ENCODE data around the gene WHRN.

WHRN gene

DNA sequence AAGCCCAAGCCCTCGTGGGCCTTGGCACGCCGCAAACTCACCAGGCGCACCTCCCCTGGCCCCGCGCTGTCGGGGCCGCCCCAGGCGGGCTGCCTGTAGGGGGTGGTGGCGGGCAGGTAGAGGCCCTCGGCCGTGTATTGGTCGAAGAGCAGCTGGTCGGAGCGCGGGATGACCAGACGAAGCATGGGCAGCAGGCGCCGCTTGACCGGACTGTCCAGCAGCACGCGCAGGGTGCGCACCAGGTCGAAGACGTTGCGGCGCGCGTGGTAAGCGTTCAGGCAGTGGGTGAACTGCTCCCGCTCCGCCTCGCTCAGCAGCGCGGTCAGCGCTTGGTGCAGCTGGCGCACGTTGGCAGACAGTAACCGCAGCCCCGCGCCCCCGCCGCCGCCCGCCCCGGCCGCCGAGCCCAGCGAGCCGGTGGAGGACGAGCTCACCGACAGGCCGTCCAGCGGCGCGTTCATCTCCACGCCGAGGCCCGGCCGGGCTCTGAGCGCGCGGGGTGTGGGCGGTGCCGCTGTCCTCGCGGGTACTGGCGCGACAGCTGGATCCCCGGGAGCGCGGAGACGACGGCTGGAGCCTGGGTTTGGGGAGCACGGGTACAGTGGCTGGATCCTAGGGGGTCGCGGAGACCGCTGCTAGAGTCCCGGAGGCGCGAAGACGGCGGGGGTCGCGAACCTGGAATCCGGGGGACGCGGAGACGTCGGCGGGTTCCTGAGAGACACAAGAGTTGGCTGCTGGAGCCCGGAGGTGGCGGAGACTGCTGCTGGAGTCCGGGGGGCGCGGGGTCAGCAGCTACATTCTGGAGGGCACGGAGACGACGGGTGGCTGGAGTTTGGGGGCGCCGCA is 709 bp downstream of the WHRN start:
- TF ChIP-seq, protein P1, sequence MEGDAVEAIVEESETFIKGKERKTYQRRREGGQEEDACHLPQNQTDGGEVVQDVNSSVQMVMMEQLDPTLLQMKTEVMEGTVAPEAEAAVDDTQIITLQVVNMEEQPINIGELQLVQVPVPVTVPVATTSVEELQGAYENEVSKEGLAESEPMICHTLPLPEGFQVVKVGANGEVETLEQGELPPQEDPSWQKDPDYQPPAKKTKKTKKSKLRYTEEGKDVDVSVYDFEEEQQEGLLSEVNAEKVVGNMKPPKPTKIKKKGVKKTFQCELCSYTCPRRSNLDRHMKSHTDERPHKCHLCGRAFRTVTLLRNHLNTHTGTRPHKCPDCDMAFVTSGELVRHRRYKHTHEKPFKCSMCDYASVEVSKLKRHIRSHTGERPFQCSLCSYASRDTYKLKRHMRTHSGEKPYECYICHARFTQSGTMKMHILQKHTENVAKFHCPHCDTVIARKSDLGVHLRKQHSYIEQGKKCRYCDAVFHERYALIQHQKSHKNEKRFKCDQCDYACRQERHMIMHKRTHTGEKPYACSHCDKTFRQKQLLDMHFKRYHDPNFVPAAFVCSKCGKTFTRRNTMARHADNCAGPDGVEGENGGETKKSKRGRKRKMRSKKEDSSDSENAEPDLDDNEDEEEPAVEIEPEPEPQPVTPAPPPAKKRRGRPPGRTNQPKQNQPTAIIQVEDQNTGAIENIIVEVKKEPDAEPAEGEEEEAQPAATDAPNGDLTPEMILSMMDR (conservative IDR thresholded peaks at IDR 0.05; ENCODE audit: low read depth, low read length): peak; percentile 40
- DNase-seq (ENCODE audit: low read depth): peak; percentile 40
- peak overlapping the region; percentile 70 for H3K4me3 ChIP-seq (ENCODE audit: low read depth, low read length)

DNA sequence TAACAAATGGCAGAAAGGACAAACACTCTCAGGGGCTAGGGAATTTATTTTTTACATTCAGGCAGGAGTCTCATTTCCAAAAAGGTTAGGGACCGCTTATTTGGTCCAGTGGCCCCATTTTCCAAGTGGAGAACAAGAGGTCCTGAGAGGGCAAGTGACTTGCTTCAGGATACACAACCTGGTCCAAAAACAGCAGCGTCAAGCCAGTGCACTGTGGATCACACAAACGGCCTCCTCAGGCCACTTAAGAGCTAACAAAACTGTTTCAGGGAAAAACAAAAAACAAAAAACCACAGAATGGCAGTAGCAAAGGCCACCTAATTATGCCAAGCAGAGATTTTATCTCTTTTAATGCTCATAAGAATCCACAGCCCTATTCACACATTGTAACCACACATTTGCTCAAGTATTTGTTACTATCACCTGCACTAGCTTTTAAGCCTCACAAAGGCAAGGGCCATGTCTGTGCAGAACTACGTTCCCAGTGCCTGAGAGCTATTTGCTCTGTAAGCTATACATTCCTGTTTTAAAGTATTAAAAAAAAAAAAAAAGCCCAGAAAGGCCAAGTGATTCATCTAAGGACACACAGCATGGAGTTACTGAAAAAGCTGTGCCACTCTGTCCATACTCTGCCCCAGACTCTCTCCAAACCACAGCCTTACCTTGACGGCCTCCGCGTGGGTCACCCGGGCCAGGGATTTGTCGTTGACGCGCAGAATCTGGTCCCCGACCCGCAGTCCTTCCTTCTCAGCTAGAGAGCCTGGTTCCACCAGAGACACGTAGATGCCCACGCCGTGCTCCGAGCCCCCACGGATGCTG is 1.5 kb downstream of the WHRN start:
- DNase-seq (ENCODE audit: low read depth): no peak
- peak overlapping the region; percentile 70 for H3K4me3 ChIP-seq (ENCODE audit: low read depth, low read length)
- TF ChIP-seq, protein P1 (conservative IDR thresholded peaks at IDR 0.05; ENCODE audit: low read depth, low read length): no peak

DNA sequence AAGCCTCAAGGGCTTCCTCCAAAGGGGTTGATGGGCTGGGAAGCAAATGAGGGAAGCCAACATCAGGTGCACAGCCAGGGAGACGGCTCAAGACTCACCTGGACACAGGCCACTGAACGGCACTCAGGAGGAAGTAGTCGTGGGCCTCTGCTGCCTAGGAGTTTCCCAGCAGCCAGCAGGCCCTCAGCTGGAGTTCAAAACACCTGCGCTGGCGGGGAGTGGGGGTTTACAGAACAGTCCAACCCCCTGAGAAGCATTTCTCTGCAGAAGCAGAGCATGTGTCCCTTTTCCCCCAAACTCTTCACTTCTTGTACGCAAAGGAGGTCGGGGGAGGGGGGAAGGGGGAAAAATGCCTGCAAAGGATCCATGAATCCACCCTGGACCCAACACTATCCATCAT is 2.3 kb downstream of the WHRN start:
- H3K4me3 ChIP-seq (ENCODE audit: low read depth, low read length): no peak overlapping the region
- no peak for DNase-seq (ENCODE audit: low read depth)
- TF ChIP-seq, protein P1 (conservative IDR thresholded peaks at IDR 0.05; ENCODE audit: low read depth, low read length): no peak

DNA sequence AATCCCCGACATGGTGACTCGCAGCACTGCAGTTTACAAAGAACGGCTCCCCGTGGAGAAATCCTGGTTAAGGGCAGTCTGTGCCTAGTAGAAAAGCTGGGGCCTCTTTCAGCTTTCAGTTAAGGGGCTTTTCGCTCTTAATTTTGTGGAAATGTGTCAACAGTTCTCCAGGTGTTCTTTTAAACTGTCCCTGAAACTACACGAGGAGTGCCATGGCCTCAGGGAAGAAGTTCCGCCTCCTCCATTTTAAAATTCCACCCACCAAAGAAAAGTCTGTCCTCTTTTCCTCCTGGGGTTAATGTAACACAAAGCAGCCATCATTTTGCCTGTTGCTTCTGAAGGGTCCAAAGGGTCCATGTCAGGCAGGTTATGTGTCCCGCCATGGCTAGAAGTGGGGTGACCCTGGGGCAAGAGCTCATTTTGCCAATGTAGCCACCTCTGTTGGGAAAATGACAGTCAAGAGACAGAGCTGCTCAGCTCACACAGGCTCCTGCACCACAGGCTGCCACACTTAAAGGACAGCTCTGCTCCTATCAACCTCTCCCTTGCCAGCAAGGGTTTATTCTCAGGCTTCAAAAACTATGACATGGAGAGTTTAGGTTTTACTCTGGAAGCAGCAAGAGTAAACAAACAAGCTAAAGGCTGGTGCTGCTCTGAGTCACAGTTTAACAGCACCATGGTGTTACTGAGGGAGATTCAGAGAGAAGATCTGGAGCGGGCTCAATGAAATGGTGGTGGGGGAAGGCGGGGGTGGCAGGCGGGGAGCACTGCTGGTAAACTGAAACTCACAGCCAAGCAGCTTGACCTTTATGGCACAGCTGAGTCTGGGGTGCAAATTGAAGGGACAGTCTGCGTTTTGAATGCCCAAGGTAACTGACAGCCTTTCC is 3.2 kb downstream of the WHRN start:
- peak; percentile 64 for DNase-seq (ENCODE audit: low read depth)
- H3K4me3 ChIP-seq (ENCODE audit: low read depth, low read length): no peak overlapping the region
- TF ChIP-seq, protein P1 (conservative IDR thresholded peaks at IDR 0.05; ENCODE audit: low read depth, low read length): no peak

DNA sequence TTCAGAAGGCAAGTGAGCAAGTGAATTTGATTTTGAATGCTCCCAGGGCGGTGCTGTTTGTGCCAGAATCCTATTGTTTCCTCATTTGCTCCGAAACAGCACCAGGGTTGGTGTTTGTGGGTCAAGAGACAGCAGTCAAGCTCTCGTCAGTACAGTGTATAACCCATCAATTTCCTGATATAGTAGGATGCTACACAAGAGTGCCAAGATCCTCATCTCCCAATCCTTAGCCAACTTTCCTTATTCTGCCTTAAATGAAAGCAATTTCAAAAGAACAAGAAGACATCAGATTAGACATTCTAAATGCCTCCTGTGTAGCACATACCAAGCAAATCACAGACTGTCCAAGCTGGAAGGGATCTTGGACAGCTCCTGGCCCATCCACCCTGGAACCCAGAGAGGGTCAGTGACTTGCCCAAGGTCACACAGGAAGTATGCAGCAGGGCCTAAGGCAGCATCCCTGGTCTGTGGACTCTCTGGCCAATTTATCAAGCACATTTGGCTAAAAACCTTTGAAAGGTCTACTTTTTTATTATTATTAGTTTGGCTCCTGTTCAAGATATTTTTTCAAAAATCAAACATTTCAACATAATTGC is 4.5 kb downstream of the WHRN start:
- DNase-seq (ENCODE audit: low read depth): no peak
- TF ChIP-seq, protein P1 (conservative IDR thresholded peaks at IDR 0.05; ENCODE audit: low read depth, low read length): no peak
- no peak overlapping the region for H3K4me3 ChIP-seq (ENCODE audit: low read depth, low read length)

DNA sequence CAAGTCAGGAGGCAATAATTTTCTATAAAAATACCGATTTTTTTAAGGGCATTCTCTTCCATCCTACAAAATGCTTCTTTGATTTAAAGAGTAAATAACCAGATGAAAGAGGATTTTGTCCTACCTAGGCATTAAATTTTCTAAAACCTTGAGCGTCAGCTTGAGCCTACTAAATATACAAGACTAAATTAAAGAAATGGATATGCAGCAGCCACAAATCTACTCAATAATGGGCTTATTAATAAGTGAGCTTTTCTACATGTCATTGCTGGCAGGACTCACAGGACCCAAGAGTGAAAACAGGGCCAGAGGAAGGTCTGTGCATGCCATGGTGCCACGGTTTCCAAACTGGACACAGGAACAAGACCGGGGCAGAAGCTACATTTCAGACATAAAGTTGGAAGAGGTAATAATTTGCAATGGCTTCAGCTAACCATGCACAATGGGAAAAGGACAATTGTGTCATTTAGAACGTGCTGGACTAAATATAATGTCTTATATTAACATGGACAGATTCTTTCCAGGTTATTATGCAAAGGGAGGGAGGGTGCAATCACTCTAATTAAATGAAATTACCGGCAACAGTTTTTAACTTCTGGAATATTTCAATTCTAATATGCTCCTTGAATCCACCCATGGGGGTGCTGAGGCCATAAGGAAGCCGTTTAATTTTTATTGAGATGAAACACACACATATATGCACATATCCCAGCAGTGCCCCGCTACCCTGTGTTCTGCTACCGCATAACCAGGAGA is 5.2 kb downstream of the WHRN start:
- TF ChIP-seq, protein P1 (conservative IDR thresholded peaks at IDR 0.05; ENCODE audit: low read depth, low read length): no peak
- no peak overlapping the region for H3K4me3 ChIP-seq (ENCODE audit: low read depth, low read length)
- DNase-seq (ENCODE audit: low read depth): no peak

All from choroid plexus epithelial cell (primary cell).